ENCODE measurements around the gene RFT1.

GRCh38 chr3:53065841-53066480 lies 64.3 kb downstream of the RFT1 start:
- TF ChIP-seq CTCF (IDR thresholded peaks at IDR 0.05; ENCODE audit: low read depth, low read length, poor library complexity, severe bottlenecking) (no peak), EZH2phosphoT487 (IDR thresholded peaks at IDR 0.05; ENCODE audit: borderline replicate concordance, low read length) (no peak)

All from DOHH2 (cell line).